GM21576 (cell line): ENCODE results near the gene PUDP.
"Not testable (repeated sequence)": the region's sequence is repeated elsewhere in the genome, so short reads cannot be mapped to it uniquely, and the experiment has no call there.

Experiments used
- ATAC-seq: cut with Tn5 transposase; IDR thresholded peaks from one replicate; pipeline ENCODE4 v1.9.1; 2021; ENCODE audit warnings: mild to moderate bottlenecking, moderate library complexity; ENCODE audit not compliant: unreplicated experiment

The PUDP gene

GRCh38 chrX:7045238-7045955 lies 102.6 kb downstream of the PUDP start:
- no peak for ATAC-seq

GRCh38 chrX:7043796-7044433 lies 104.0 kb downstream of the PUDP start:
- not testable (repeated sequence) for ATAC-seq

- ATAC-seq: no peak
Measured at GRCh38 chrX:7028246-7028645, 119.7 kb downstream of the PUDP start.

GRCh38 chrX:7027071-7027470 lies 120.9 kb downstream of the PUDP start:
- ATAC-seq: no peak

- ATAC-seq: not testable (repeated sequence)
Measured at GRCh38 chrX:7026365-7026764, 121.6 kb downstream of the PUDP start.

- no peak for ATAC-seq
Measured at GRCh38 chrX:7025471-7025870, 122.5 kb downstream of the PUDP start.

GRCh38 chrX:7024850-7025249 lies 123.1 kb downstream of the PUDP start:
- ATAC-seq: no peak

- not testable (repeated sequence) for ATAC-seq
Measured at GRCh38 chrX:7022996-7023395, 125.0 kb downstream of the PUDP start.

GRCh38 chrX:7021991-7022390 lies 126.0 kb downstream of the PUDP start:
- ATAC-seq: no peak

- no peak for ATAC-seq
Measured at GRCh38 chrX:7019555-7019954, 128.4 kb downstream of the PUDP start.

- ATAC-seq: not testable (repeated sequence)
Measured at GRCh38 chrX:7012262-7012834, 135.6 kb downstream of the PUDP start.

- ATAC-seq: not testable (repeated sequence)
Measured at GRCh38 chrX:7010897-7011296, 137.1 kb downstream of the PUDP start.

GRCh38 chrX:7007328-7007727 lies 140.6 kb downstream of the PUDP start:
- not testable (repeated sequence) for ATAC-seq
